SU-DHL-6 (cell line): ENCODE data around the gene SEM1.

Experiments used
- CTCF ChIP-seq: fragments of 200-600 bp; sonication (generic); IDR thresholded peaks from one replicate; pipeline ENCODE4 v1.5.1; 2017; ENCODE audit warnings: antibody characterized with exemption, mild to moderate bottlenecking, low read length, moderate library complexity; ENCODE audit not compliant: insufficient read depth, poor library complexity, severe bottlenecking
- EZH2phosphoT487 ChIP-seq: fragments of 200-600 bp; sonication (generic), shearing (Covaris generic); conservative IDR thresholded peaks from 2 replicates; pipeline ENCODE4 v1.6.1; 2018; ENCODE audit warnings: mild to moderate bottlenecking, antibody characterized with exemption, low read length, moderate library complexity, mixed read lengths

DNA sequence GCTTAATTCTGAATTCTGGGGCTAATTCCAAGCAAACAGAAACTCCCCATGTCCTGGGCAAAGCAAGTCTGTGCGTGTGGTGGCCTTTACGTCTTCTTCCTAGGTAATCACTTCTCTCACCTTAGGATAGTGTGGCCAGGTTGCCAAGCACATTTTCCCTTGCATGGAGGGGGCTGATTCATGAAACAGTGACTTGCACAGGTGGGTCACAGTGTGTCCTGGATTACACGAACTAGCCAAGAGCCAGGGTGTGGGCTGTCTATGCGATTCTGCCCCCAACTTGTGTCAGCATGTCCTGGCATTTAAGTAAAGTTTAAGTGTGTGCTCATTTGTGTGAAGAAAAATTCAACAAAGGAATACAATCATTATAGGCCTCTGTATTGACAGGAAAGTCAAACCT, 18.5 kb upstream of the SEM1 start:
- TF ChIP-seq CTCF (no peak), EZH2phosphoT487 (no peak)
